Measurements from ENCODE around the gene XPNPEP3.

- TF ChIP-seq ZNF70 (CRISPR knock-in tag; IDR thresholded peaks at IDR 0.05), result no peak
- no peak for TF ChIP-seq ARNTL (CRISPR knock-in tag; IDR thresholded peaks at IDR 0.05; ENCODE audit: borderline replicate concordance, low read depth)
- no peak for TF ChIP-seq CSDC2 (CRISPR knock-in tag; IDR thresholded peaks at IDR 0.05)
- TF ChIP-seq ZNF8 (CRISPR knock-in tag; IDR thresholded peaks at IDR 0.05), result no peak
Measured at GRCh38 chr22:40823426-40823825, 33.5 kb upstream of the XPNPEP3 start.
